Rectal smooth muscle tissue (tissue), 1 donor: ENCODE results near the gene HAL.
A peak's percentile ranks its signal among the peaks of the same experiment; 100 is the strongest.

Experiments
- H3K27ac ChIP-seq: one replicate; pipeline ENCODE4 v1.7.0; 2013; ENCODE audit warnings: low read depth, low read length, inconsistent platforms
- H3K27me3 ChIP-seq: one replicate; pipeline ENCODE4 v1.7.0; 2013; ENCODE audit warnings: low read length; ENCODE audit not compliant: control insufficient read depth, insufficient read depth
- H3K36me3 ChIP-seq: one replicate; pipeline ENCODE4 v1.7.0; 2013; ENCODE audit warnings: low read length; ENCODE audit not compliant: control insufficient read depth, insufficient read depth
- H3K4me1 ChIP-seq: one replicate; pipeline ENCODE4 v1.7.0; 2013; ENCODE audit warnings: low read length; ENCODE audit not compliant: control insufficient read depth, insufficient read depth
- H3K4me3 ChIP-seq: one replicate; pipeline ENCODE4 v1.7.0; 2013; ENCODE audit warnings: low read length
- H3K9ac ChIP-seq: one replicate; pipeline ENCODE4 v1.7.0; 2013; ENCODE audit warnings: low read length

The HAL gene

DNA sequence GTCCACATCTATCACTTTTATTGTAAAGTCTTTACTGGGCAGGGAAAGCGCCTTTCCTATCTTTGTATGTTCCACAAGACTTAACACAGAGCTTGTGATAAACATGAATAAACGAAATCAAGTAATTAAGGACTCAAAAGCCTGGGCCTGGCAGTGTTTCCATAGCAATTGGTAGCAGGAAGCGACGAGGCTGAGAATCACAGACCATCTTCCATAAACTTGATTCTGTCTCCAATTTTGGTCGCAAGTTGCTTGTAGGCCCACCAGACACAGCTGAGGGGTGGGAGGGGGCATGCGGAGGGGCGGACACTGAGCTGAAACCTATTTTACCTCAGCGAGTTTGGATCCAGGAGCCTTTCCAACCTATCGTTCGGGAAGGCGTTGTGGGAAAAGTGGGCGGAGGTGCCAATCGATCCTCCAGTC lies 54.0 kb downstream of the HAL start:
- H3K9ac ChIP-seq, result peak overlapping the region; percentile 83
- peak overlapping the region; percentile 90 for H3K27ac ChIP-seq
- no peaks in the 10 kb centered on the region for H3K27me3 ChIP-seq
- H3K4me1 ChIP-seq, result no peaks in the 10 kb centered on the region
- no peaks in the 10 kb centered on the region for H3K36me3 ChIP-seq
- peak overlapping the region; percentile 92 for H3K4me3 ChIP-seq

DNA sequence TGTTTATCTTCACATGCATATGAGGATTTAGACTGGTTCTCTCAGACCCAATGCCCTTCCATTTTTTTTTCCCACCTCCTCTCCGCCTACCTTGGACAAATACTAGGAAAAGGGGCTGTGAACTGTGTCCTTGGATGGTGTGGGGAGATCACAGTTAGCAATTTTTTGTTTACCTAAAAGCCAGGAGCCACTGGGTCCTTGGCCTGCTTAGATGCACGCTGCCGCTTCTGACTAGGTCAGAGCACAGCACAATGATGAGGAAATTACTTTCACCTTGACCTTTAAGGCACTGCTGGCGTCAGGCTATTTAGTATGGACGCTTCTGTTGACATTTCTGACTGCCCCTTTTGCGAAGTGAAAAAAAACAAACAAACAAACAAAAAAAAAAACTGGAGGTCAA lies 55.6 kb downstream of the HAL start:
- H3K36me3 ChIP-seq, result no peaks in the 10 kb centered on the region
- no peaks in the 10 kb centered on the region for H3K27me3 ChIP-seq
- no peaks in the 10 kb centered on the region for H3K4me1 ChIP-seq
- H3K27ac ChIP-seq, result no peak overlapping the region
- H3K9ac ChIP-seq, result no peak overlapping the region
- no peak overlapping the region for H3K4me3 ChIP-seq
